Measurements from ENCODE around the gene RPP14.

The RPP14 gene

DNA sequence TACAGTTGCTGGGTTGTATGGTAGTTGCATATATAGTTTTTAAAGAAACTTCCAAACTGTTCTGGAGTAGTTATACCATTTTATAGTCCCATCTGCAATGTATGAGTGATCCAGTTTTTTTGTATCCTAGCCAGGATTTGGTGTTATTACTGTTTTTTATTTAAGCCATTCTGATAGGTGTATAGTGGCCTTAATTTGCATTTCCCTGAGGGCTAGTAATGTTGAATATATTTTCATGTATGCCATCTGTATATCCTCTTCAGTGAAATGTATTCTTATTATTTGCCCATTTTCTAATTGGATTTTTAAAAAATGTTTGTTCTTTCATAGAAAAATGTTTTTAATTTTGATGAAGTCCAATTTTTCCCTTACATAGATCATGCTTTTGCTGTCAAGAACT lies 55.8 kb downstream of the RPP14 start:
- no peaks in the 10 kb centered on the region for H3K9me3 ChIP-seq (ENCODE audit: low read length)
- no peak overlapping the region for H3K27ac ChIP-seq (ENCODE audit: low read depth, low read length)
- H3K27me3 ChIP-seq (ENCODE audit: control insufficient read depth in 1 of 2, insufficient read depth in 2 of 2, low read length in 2 of 2), result no peaks in the 10 kb centered on the region
- no peaks in the 10 kb centered on the region for H3K36me3 ChIP-seq (ENCODE audit: insufficient read depth, low read length)
- H3K4me1 ChIP-seq (ENCODE audit: insufficient read depth, low read length), result peaks cover 29% of the 10 kb centered on the region
- no peak overlapping the region for H3K4me3 ChIP-seq (ENCODE audit: low read depth in 1 of 2, low read length in 2 of 2)
- H3K9ac ChIP-seq (ENCODE audit: low read length), result no peak overlapping the region

DNA sequence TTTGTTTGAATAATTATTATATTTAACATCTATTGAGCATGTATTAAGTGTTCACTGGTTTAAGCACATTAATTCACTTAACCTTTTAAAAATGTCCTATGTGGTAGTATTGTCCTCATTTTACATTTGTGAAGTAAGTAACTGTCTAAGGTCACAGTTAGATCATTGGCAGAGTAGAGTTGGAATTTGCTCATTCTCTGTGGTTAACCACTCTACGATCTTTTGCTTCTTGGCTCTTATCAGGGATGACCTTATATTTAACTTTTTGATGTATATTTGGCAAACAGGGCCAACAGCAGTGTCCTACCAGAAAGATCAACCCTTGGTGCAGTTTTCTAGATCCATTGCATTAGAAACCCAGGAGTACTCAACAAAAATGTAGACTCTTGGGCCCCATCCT lies 60.7 kb downstream of the RPP14 start:
- no peaks in the 10 kb centered on the region for H3K9me3 ChIP-seq (ENCODE audit: low read length)
- no peak overlapping the region for H3K27ac ChIP-seq (ENCODE audit: low read depth, low read length)
- H3K9ac ChIP-seq (ENCODE audit: low read length), result no peak overlapping the region
- H3K4me1 ChIP-seq (ENCODE audit: insufficient read depth, low read length), result peaks cover 3% of the 10 kb centered on the region
- H3K4me3 ChIP-seq (ENCODE audit: low read depth in 1 of 2, low read length in 2 of 2), result no peak overlapping the region
- no peaks in the 10 kb centered on the region for H3K36me3 ChIP-seq (ENCODE audit: insufficient read depth, low read length)
- H3K27me3 ChIP-seq (ENCODE audit: control insufficient read depth in 1 of 2, insufficient read depth in 2 of 2, low read length in 2 of 2), result no peaks in the 10 kb centered on the region

DNA sequence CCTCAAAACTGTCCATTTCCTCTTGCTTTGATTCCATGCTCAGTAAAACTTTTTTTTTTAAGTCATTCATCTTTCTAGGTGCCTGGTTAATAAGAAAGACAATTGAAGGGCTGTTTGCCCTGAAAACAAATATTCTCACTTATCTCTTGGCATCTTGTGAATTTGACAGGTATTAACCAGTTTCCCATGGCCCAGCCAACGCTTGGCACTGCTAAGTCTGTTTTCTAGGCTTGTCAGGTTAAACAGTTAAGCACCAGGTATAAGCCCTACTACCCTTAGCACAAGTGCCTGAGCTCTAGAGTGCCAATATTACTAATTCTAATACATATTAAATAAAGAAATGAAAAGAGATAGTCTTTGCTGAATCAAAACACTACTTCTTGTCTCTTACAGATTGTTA lies 63.0 kb downstream of the RPP14 start:
- Histone ChIP-seq H3K36me3 (ENCODE audit: insufficient read depth, low read length) (no peaks in the 10 kb centered on the region), H3K27ac (ENCODE audit: low read depth, low read length) (no peak overlapping the region), H3K4me3 (ENCODE audit: low read depth in 1 of 2, low read length in 2 of 2) (no peak overlapping the region), H3K9ac (ENCODE audit: low read length) (no peak overlapping the region), H3K27me3 (ENCODE audit: control insufficient read depth in 1 of 2, insufficient read depth in 2 of 2, low read length in 2 of 2) (no peaks in the 10 kb centered on the region), H3K4me1 (ENCODE audit: insufficient read depth, low read length) (no peaks in the 10 kb centered on the region), H3K9me3 (ENCODE audit: low read length) (no peaks in the 10 kb centered on the region)

Measured in muscle layer of colon (tissue), 2 donors.